WTC11 (cell line): ENCODE measurements around the gene SNRNP200. TPM values are rescaled to one million over a fixed set of nuclear protein-coding genes. Genes with fewer than 3 reads are reported as not detected.

Source experiments
- ATAC-seq: fragments of 200-7000 bp; cut with Tn5 transposase; 2 replicates; pipeline ENCODE4 v1.10.0; 2021; ENCODE audit warnings: mild to moderate bottlenecking, moderate library complexity
- CTCF ChIA-PET: fragments of 300-600 bp; sonication (Branson Sonifier 250); formaldehyde crosslinking; loops from one replicate; lab custom pipeline; 2021; ENCODE audit warnings: antibody characterized with exemption; lab: Charles Lee
- POLR2A ChIA-PET: fragments of 350-600 bp; sonication (Branson Sonifier 250); formaldehyde crosslinking; loops from one replicate; lab custom pipeline; 2021; ENCODE audit warnings: antibody characterized with exemption; lab: Charles Lee
- DNase-seq: peaks from one replicate; pipeline ENCODE4 v3.0.0; 2021; ENCODE audit warnings: low spot score
- H3K27ac Mint-ChIP-seq: 2 replicates; pipeline ENCODE4 v1.8.0; 2021; ENCODE audit warnings: mixed read lengths
- H3K27me3 Mint-ChIP-seq: 2 replicates; pipeline ENCODE4 v1.8.0; 2021; ENCODE audit warnings: low read depth, mild to moderate bottlenecking, moderate library complexity, mixed read lengths
- H3K36me3 Mint-ChIP-seq: 2 replicates; pipeline ENCODE4 v1.8.0; 2021; ENCODE audit warnings: mixed read lengths
- H3K4me1 Mint-ChIP-seq: 2 replicates; pipeline ENCODE4 v1.8.0; 2022; ENCODE audit warnings: mixed read lengths
- H3K4me3 Mint-ChIP-seq: 2 replicates; pipeline ENCODE4 v1.8.0; 2021; ENCODE audit warnings: mild to moderate bottlenecking, moderate library complexity, mixed read lengths
- H3K9me3 Mint-ChIP-seq: 2 replicates; pipeline ENCODE4 v1.8.0; 2021; ENCODE audit warnings: mixed read lengths
- ATF1 ChIP-seq: sonication (generic); formaldehyde crosslinking; IDR thresholded peaks from 2 replicates; pipeline ENCODE4 v1.8.1; 2023; ENCODE audit warnings: mild to moderate bottlenecking, moderate library complexity, missing genetic modification reagents
- FOXP1 ChIP-seq: sonication (generic); formaldehyde crosslinking; IDR thresholded peaks from 2 replicates; pipeline ENCODE4 v1.8.0; 2022; ENCODE audit warnings: missing genetic modification reagents, mild to moderate bottlenecking, moderate library complexity, borderline replicate concordance
- GABPB1 ChIP-seq: sonication (generic); formaldehyde crosslinking; IDR thresholded peaks from 2 replicates; pipeline ENCODE4 v1.8.1; 2023; ENCODE audit warnings: mild to moderate bottlenecking, missing genetic modification reagents
- GTF2I ChIP-seq: fragments of 250-450 bp; sonication (Bioruptor Pico); conservative IDR thresholded peaks from 2 replicates; pipeline ENCODE4 v1.4.0; 2021; ENCODE audit warnings: mild to moderate bottlenecking
- JUN ChIP-seq: sonication (generic); formaldehyde crosslinking; IDR thresholded peaks from 2 replicates; pipeline ENCODE4 v1.8.0; 2023; ENCODE audit warnings: mild to moderate bottlenecking, missing genetic modification reagents
- MXD4 ChIP-seq: fragments of 250-450 bp; sonication (Bioruptor Pico); IDR thresholded peaks from 2 replicates; pipeline ENCODE4 v1.8.0; 2021; ENCODE audit warnings: mild to moderate bottlenecking, moderate library complexity, borderline replicate concordance
- NFATC4 ChIP-seq: fragments of 250-450 bp; sonication (Bioruptor Pico); IDR thresholded peaks from 2 replicates; pipeline ENCODE4 v1.9.0; 2021; ENCODE audit warnings: mild to moderate bottlenecking
- NR3C1 ChIP-seq: sonication (generic); formaldehyde crosslinking; conservative IDR thresholded peaks from 2 replicates; pipeline ENCODE4 v1.8.1; 2023; ENCODE audit warnings: low read depth, mild to moderate bottlenecking, missing genetic modification reagents
- SP1 ChIP-seq: sonication (generic); formaldehyde crosslinking; conservative IDR thresholded peaks from 2 replicates; pipeline ENCODE4 v1.8.1; 2022; ENCODE audit warnings: missing genetic modification reagents
- TCF7 ChIP-seq: sonication (generic); formaldehyde crosslinking; IDR thresholded peaks from 2 replicates; pipeline ENCODE4 v1.8.0; 2022; ENCODE audit warnings: mild to moderate bottlenecking, low read depth, missing genetic modification reagents, moderate library complexity
- USF1 ChIP-seq: sonication (generic); formaldehyde crosslinking; IDR thresholded peaks from 2 replicates; pipeline ENCODE4 v1.8.0; 2022; ENCODE audit warnings: mild to moderate bottlenecking, missing genetic modification reagents
- ZNF121 ChIP-seq: sonication (generic); formaldehyde crosslinking; IDR thresholded peaks from 2 replicates; pipeline ENCODE4 v1.8.0; 2023; ENCODE audit warnings: missing genetic modification reagents
- ZNF263 ChIP-seq: sonication (generic); formaldehyde crosslinking; IDR thresholded peaks from 2 replicates; pipeline ENCODE4 v1.8.1; 2022; ENCODE audit warnings: low read depth, mild to moderate bottlenecking, moderate library complexity, missing genetic modification reagents
- ZNF396 ChIP-seq: fragments of 250-450 bp; sonication (Bioruptor Pico); IDR thresholded peaks from 2 replicates; pipeline ENCODE4 v1.8.0; 2021; ENCODE audit warnings: mild to moderate bottlenecking, moderate library complexity, borderline replicate concordance
- total RNA-seq: library from RNA; stranded (reverse); gene quantifications from 3 replicates; pipeline ENCODE4 v1.2.3, GENCODE V29; 2021
- TF ChIP-seq, protein P1 (sequence below): sonication (generic); formaldehyde crosslinking; IDR thresholded peaks from 2 replicates; pipeline ENCODE4 v1.8.0; 2023; ENCODE audit warnings: mild to moderate bottlenecking, missing genetic modification reagents
- TF ChIP-seq, protein P2 (sequence below): sonication (generic); formaldehyde crosslinking; IDR thresholded peaks from 2 replicates; pipeline ENCODE4 v1.8.0; 2023; ENCODE audit warnings: missing genetic modification reagents, mild to moderate bottlenecking, borderline replicate concordance
- TF ChIP-seq, protein P3 (sequence below): fragments of 250-450 bp; sonication (Bioruptor Pico); conservative IDR thresholded peaks from 2 replicates; pipeline ENCODE4 v1.9.0; 2021; ENCODE audit warnings: mild to moderate bottlenecking
- TF ChIP-seq, protein P4 (sequence below): sonication (generic); formaldehyde crosslinking; IDR thresholded peaks from 2 replicates; pipeline ENCODE4 v1.8.0; 2023; ENCODE audit warnings: missing genetic modification reagents
- TF ChIP-seq, protein P5 (sequence below): sonication (generic); formaldehyde crosslinking; IDR thresholded peaks from 2 replicates; pipeline ENCODE4 v1.8.1; 2022; ENCODE audit warnings: low read depth, mild to moderate bottlenecking, moderate library complexity, missing genetic modification reagents, borderline replicate concordance
- TF ChIP-seq, protein P6 (sequence below): sonication (generic); formaldehyde crosslinking; IDR thresholded peaks from 2 replicates; pipeline ENCODE4 v1.8.0; 2022; ENCODE audit warnings: mild to moderate bottlenecking, missing genetic modification reagents

The SNRNP200 gene
- total RNA-seq, 1 experiment from 2014 or later = 226 TPM

- TF ChIP-seq, protein P1, sequence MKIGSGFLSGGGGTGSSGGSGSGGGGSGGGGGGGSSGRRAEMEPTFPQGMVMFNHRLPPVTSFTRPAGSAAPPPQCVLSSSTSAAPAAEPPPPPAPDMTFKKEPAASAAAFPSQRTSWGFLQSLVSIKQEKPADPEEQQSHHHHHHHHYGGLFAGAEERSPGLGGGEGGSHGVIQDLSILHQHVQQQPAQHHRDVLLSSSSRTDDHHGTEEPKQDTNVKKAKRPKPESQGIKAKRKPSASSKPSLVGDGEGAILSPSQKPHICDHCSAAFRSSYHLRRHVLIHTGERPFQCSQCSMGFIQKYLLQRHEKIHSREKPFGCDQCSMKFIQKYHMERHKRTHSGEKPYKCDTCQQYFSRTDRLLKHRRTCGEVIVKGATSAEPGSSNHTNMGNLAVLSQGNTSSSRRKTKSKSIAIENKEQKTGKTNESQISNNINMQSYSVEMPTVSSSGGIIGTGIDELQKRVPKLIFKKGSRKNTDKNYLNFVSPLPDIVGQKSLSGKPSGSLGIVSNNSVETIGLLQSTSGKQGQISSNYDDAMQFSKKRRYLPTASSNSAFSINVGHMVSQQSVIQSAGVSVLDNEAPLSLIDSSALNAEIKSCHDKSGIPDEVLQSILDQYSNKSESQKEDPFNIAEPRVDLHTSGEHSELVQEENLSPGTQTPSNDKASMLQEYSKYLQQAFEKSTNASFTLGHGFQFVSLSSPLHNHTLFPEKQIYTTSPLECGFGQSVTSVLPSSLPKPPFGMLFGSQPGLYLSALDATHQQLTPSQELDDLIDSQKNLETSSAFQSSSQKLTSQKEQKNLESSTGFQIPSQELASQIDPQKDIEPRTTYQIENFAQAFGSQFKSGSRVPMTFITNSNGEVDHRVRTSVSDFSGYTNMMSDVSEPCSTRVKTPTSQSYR = no peak
- TF ChIP-seq GABPB1 (CRISPR knock-in tag) (no peak), ZNF396 (CRISPR knock-in tag) (no peak), NR3C1 (no peak), NFATC4 (CRISPR knock-in tag) (no peak), SP1 (no peak), USF1 (CRISPR knock-in tag) (no peak), ZNF263 (CRISPR knock-in tag) (no peak), MXD4 (CRISPR knock-in tag) (no peak), GTF2I (CRISPR knock-in tag) (no peak), FOXP1 (no peak), JUN (CRISPR knock-in tag) (no peak)
Observed at GRCh38 chr2:96241900-96242611, 63.3 kb downstream of the SNRNP200 start (continued).

GRCh38 chr2:96241227-96241626, 64.1 kb downstream of the SNRNP200 start:
- ChIA-PET POLR2A (interaction anchor here (0.8 to 1.4 kb wide), 2 partner anchors 33 to 40 kb away, joined by 3 to 7 read pairs; partner anchors contain the start of gene STARD7), CTCF (interaction anchor here (0.6 to 2.8 kb wide), 9 partner anchors 12 to 297 kb away, joined by 3 to 13 read pairs (median 4); partner anchors contain the start of gene ASTL)
- H3K36me3 Mint-ChIP-seq = no peaks in the 10 kb centered on the region
- ATAC-seq = peak; percentile 81
- H3K27me3 Mint-ChIP-seq = no peaks in the 10 kb centered on the region
- H3K9me3 Mint-ChIP-seq = no peaks in the 10 kb centered on the region
- peaks cover 8% of the 10 kb centered on the region for H3K4me1 Mint-ChIP-seq
- no peak overlapping the region for H3K4me3 Mint-ChIP-seq
- DNase-seq = peak; percentile 36
- no peak overlapping the region for H3K27ac Mint-ChIP-seq
- TF ChIP-seq ATF1 (CRISPR knock-in tag) (no peak), TCF7 (CRISPR knock-in tag) (no peak), ZNF121 (CRISPR knock-in tag) (no peak), JUN (CRISPR knock-in tag) (no peak), SP1 (no peak)
- TF ChIP-seq, protein P2, sequence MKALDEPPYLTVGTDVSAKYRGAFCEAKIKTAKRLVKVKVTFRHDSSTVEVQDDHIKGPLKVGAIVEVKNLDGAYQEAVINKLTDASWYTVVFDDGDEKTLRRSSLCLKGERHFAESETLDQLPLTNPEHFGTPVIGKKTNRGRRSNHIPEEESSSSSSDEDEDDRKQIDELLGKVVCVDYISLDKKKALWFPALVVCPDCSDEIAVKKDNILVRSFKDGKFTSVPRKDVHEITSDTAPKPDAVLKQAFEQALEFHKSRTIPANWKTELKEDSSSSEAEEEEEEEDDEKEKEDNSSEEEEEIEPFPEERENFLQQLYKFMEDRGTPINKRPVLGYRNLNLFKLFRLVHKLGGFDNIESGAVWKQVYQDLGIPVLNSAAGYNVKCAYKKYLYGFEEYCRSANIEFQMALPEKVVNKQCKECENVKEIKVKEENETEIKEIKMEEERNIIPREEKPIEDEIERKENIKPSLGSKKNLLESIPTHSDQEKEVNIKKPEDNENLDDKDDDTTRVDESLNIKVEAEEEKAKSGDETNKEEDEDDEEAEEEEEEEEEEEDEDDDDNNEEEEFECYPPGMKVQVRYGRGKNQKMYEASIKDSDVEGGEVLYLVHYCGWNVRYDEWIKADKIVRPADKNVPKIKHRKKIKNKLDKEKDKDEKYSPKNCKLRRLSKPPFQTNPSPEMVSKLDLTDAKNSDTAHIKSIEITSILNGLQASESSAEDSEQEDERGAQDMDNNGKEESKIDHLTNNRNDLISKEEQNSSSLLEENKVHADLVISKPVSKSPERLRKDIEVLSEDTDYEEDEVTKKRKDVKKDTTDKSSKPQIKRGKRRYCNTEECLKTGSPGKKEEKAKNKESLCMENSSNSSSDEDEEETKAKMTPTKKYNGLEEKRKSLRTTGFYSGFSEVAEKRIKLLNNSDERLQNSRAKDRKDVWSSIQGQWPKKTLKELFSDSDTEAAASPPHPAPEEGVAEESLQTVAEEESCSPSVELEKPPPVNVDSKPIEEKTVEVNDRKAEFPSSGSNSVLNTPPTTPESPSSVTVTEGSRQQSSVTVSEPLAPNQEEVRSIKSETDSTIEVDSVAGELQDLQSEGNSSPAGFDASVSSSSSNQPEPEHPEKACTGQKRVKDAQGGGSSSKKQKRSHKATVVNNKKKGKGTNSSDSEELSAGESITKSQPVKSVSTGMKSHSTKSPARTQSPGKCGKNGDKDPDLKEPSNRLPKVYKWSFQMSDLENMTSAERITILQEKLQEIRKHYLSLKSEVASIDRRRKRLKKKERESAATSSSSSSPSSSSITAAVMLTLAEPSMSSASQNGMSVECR = no peak
- TF ChIP-seq, protein P3, sequence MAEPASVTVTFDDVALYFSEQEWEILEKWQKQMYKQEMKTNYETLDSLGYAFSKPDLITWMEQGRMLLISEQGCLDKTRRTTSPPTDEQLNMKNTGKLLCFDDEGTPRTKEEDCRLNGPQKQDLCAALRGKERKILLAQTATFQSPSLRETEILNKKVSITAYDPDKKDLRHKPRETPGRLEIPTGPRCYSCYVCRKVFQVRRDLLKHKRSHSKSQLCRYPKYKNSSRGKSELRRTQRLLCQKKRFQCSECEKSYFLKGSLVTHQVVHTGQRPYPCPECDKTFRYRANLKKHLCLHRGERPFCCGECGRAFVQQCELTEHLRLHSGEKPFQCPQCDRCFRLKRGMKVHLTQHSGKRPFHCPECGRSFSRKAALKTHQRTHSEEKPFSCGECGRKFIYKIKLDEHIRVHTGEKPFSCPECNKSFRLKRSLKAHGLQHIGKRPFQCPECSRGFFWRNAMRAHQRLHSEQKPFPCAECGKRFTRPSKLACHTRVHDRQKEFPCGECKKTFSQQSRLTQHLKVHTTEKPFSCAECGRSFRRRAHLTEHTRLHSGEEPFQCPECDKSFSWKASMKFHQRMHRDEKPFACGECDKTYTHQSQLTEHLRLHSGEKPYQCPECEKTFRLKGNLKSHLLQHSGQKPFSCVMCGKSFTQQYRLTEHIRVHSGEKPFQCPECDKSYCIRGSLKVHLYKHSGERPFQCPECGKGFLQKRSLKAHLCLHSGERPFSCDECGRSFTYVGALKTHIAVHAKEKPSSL (CRISPR knock-in tag) = no peak
- TF ChIP-seq, protein P4, sequence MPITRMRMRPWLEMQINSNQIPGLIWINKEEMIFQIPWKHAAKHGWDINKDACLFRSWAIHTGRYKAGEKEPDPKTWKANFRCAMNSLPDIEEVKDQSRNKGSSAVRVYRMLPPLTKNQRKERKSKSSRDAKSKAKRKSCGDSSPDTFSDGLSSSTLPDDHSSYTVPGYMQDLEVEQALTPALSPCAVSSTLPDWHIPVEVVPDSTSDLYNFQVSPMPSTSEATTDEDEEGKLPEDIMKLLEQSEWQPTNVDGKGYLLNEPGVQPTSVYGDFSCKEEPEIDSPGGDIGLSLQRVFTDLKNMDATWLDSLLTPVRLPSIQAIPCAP = no peak
- TF ChIP-seq, protein P5, sequence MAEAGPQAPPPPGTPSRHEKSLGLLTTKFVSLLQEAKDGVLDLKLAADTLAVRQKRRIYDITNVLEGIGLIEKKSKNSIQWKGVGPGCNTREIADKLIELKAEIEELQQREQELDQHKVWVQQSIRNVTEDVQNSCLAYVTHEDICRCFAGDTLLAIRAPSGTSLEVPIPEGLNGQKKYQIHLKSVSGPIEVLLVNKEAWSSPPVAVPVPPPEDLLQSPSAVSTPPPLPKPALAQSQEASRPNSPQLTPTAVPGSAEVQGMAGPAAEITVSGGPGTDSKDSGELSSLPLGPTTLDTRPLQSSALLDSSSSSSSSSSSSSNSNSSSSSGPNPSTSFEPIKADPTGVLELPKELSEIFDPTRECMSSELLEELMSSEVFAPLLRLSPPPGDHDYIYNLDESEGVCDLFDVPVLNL (CRISPR knock-in tag) = no peak
- TF ChIP-seq, protein P6, sequence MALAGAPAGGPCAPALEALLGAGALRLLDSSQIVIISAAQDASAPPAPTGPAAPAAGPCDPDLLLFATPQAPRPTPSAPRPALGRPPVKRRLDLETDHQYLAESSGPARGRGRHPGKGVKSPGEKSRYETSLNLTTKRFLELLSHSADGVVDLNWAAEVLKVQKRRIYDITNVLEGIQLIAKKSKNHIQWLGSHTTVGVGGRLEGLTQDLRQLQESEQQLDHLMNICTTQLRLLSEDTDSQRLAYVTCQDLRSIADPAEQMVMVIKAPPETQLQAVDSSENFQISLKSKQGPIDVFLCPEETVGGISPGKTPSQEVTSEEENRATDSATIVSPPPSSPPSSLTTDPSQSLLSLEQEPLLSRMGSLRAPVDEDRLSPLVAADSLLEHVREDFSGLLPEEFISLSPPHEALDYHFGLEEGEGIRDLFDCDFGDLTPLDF (CRISPR knock-in tag) = no peak
